ENCODE measurements around the gene GJA3. TPM values are rescaled to one million over a fixed set of nuclear protein-coding genes. Genes with fewer than 3 reads are reported as not detected.

Gene GJA3
- total RNA-seq, 1 donor from 2014 or later: 17.6 TPM

- Histone ChIP-seq H3K4me3 (no peak overlapping the region), H3K27ac (replicated peaks) (no peak overlapping the region), H3K4me1 (peaks cover 10% of the 10 kb centered on the region), H3K27me3 (ENCODE audit: low read depth) (peaks cover 68% of the 10 kb centered on the region), H3K9me3 (replicated peaks) (no peaks in the 10 kb centered on the region), H3K36me3 (no peaks in the 10 kb centered on the region)
- DNase-seq: no peak
- intact Hi-C loops (cut with micrococcal nuclease): no loop called here
- TF ChIP-seq CTCF (IDR thresholded peaks at IDR 0.05; ENCODE audit: borderline replicate concordance): no peak
Observed at GRCh38 chr13:20178156-20178555, 17.3 kb upstream of the GJA3 start.

- no peak overlapping the region for H3K27ac ChIP-seq (replicated peaks)
- peaks cover 68% of the 10 kb centered on the region for H3K27me3 ChIP-seq (ENCODE audit: low read depth)
- no peak for DNase-seq
- TF ChIP-seq CTCF (IDR thresholded peaks at IDR 0.05; ENCODE audit: borderline replicate concordance): no peak
- peak overlapping the region; percentile 54 for H3K4me3 ChIP-seq
- intact Hi-C loops (cut with micrococcal nuclease): no loop called here
- H3K36me3 ChIP-seq: no peaks in the 10 kb centered on the region
- peaks cover 10% of the 10 kb centered on the region for H3K4me1 ChIP-seq
- H3K9me3 ChIP-seq (replicated peaks): no peaks in the 10 kb centered on the region
Observed at GRCh38 chr13:20177049-20177831, 16.4 kb upstream of the GJA3 start.

- Histone ChIP-seq H3K27ac (replicated peaks) (no peak overlapping the region), H3K9me3 (replicated peaks) (no peaks in the 10 kb centered on the region), H3K4me1 (peaks cover 10% of the 10 kb centered on the region), H3K4me3 (no peak overlapping the region), H3K36me3 (no peaks in the 10 kb centered on the region), H3K27me3 (ENCODE audit: low read depth) (peaks cover 65% of the 10 kb centered on the region)
- no peak for TF ChIP-seq CTCF (IDR thresholded peaks at IDR 0.05; ENCODE audit: borderline replicate concordance)
- intact Hi-C loops (cut with micrococcal nuclease): no loop called here
- no peak for DNase-seq
Observed at GRCh38 chr13:20175907-20176652, 15.2 kb upstream of the GJA3 start.

- no peak overlapping the region for H3K27ac ChIP-seq (replicated peaks)
- intact Hi-C loops (cut with micrococcal nuclease): no loop called here
- no peak for TF ChIP-seq CTCF (IDR thresholded peaks at IDR 0.05; ENCODE audit: borderline replicate concordance)
- H3K4me3 ChIP-seq: no peak overlapping the region
- H3K9me3 ChIP-seq (replicated peaks): no peaks in the 10 kb centered on the region
- peaks cover 10% of the 10 kb centered on the region for H3K4me1 ChIP-seq
- H3K36me3 ChIP-seq: no peaks in the 10 kb centered on the region
- DNase-seq: no peak
- peaks cover 62% of the 10 kb centered on the region for H3K27me3 ChIP-seq (ENCODE audit: low read depth)
Observed at GRCh38 chr13:20175406-20175794, 14.5 kb upstream of the GJA3 start.

- no peaks in the 10 kb centered on the region for H3K36me3 ChIP-seq
- peaks cover 61% of the 10 kb centered on the region for H3K27me3 ChIP-seq (ENCODE audit: low read depth)
- peak; percentile 42 for DNase-seq
- H3K4me3 ChIP-seq: peak overlapping the region; percentile 32
- peaks cover 10% of the 10 kb centered on the region for H3K4me1 ChIP-seq
- TF ChIP-seq CTCF (IDR thresholded peaks at IDR 0.05; ENCODE audit: borderline replicate concordance): no peak
- H3K27ac ChIP-seq (replicated peaks): no peak overlapping the region
- intact Hi-C loops (cut with micrococcal nuclease): no loop called here
- no peaks in the 10 kb centered on the region for H3K9me3 ChIP-seq (replicated peaks)
Observed at GRCh38 chr13:20174656-20175405, 14.0 kb upstream of the GJA3 start.
